ENCODE data around the gene COBL. TPM values are rescaled to one million over a fixed set of nuclear protein-coding genes. Genes with fewer than 3 reads are reported as not detected.
A peak's percentile ranks its signal among the peaks of the same experiment; 100 is the strongest.

The COBL gene
- total RNA-seq, 1 donor from 2014 or later = 6.3 TPM

- Mint-ChIP-seq H3K27me3 (ENCODE audit: insufficient read depth, low read depth) (peaks cover 3% of the 10 kb centered on the region), H3K4me1 (no peaks in the 10 kb centered on the region), H3K9me3 (no peaks in the 10 kb centered on the region), H3K4me3 (no peak overlapping the region), H3K36me3 (no peaks in the 10 kb centered on the region), H3K27ac (no peak overlapping the region)
- no peaks in the 10 kb centered on the region for H3K36me3 ChIP-seq
- peaks cover 11% of the 10 kb centered on the region for H3K4me1 ChIP-seq
- H3K79me2 ChIP-seq (ENCODE audit: low read depth) = peaks cover 12% of the 10 kb centered on the region
- H3K4me3 ChIP-seq = no peak overlapping the region
- no peak overlapping the region for H3K27ac ChIP-seq
- H3K9me3 ChIP-seq (ENCODE audit: low read depth) = no peaks in the 10 kb centered on the region
- TF ChIP-seq CTCF (IDR thresholded peaks at IDR 0.05) (no peak), EZH2 (IDR thresholded peaks at IDR 0.05) (no peak), EZH2phosphoT487 (IDR thresholded peaks at IDR 0.05) (no peak)
- H4K20me1 ChIP-seq (ENCODE audit: low read depth) = no peaks in the 10 kb centered on the region
- H3K27me3 ChIP-seq = no peaks in the 10 kb centered on the region
- H2AFZ ChIP-seq (replicated peaks) = no peak overlapping the region
- no peak for DNase-seq (ENCODE audit: low spot score)
- no peak overlapping the region for H3K9ac ChIP-seq
- no peak overlapping the region for H3K4me2 ChIP-seq
- no peaks in the 10 kb centered on the region for H3F3A ChIP-seq (ENCODE audit: low read depth)
Measured at GRCh38 chr7:51265066-51265907, 51.3 kb downstream of the COBL start.

GRCh38 chr7:51263631-51264484, 52.8 kb downstream of the COBL start:
- H3K9ac ChIP-seq = no peak overlapping the region
- H3K9me3 ChIP-seq (ENCODE audit: low read depth) = no peaks in the 10 kb centered on the region
- Mint-ChIP-seq H3K4me3 (no peak overlapping the region), H3K4me1 (no peaks in the 10 kb centered on the region), H3K9me3 (no peaks in the 10 kb centered on the region), H3K27ac (no peak overlapping the region), H3K36me3 (no peaks in the 10 kb centered on the region), H3K27me3 (ENCODE audit: insufficient read depth, low read depth) (peaks cover 3% of the 10 kb centered on the region)
- no peak overlapping the region for H3K27ac ChIP-seq
- no peaks in the 10 kb centered on the region for H3K4me1 ChIP-seq
- H3K79me2 ChIP-seq (ENCODE audit: low read depth) = no peaks in the 10 kb centered on the region
- H3K4me2 ChIP-seq = no peak overlapping the region
- no peak for DNase-seq (ENCODE audit: low spot score)
- no peaks in the 10 kb centered on the region for H3K36me3 ChIP-seq
- H3K4me3 ChIP-seq = no peak overlapping the region
- TF ChIP-seq EZH2 (IDR thresholded peaks at IDR 0.05) (no peak), EZH2phosphoT487 (IDR thresholded peaks at IDR 0.05) (no peak), CTCF (IDR thresholded peaks at IDR 0.05) (no peak)
- H2AFZ ChIP-seq (replicated peaks) = no peak overlapping the region
- H3K27me3 ChIP-seq = no peaks in the 10 kb centered on the region
- no peaks in the 10 kb centered on the region for H4K20me1 ChIP-seq (ENCODE audit: low read depth)
- no peaks in the 10 kb centered on the region for H3F3A ChIP-seq (ENCODE audit: low read depth)

GRCh38 chr7:51262796-51263531, 53.6 kb downstream of the COBL start:
- H3F3A ChIP-seq (ENCODE audit: low read depth) = no peaks in the 10 kb centered on the region
- Mint-ChIP-seq H3K9me3 (no peaks in the 10 kb centered on the region), H3K27ac (peak overlapping the region; percentile 60), H3K4me3 (no peak overlapping the region), H3K36me3 (no peaks in the 10 kb centered on the region), H3K27me3 (ENCODE audit: insufficient read depth, low read depth) (peaks cover 3% of the 10 kb centered on the region), H3K4me1 (no peaks in the 10 kb centered on the region)
- no peaks in the 10 kb centered on the region for H3K9me3 ChIP-seq (ENCODE audit: low read depth)
- H3K27me3 ChIP-seq = no peaks in the 10 kb centered on the region
- H3K9ac ChIP-seq = no peak overlapping the region
- no peak overlapping the region for H2AFZ ChIP-seq (replicated peaks)
- DNase-seq (ENCODE audit: low spot score) = no peak
- H3K4me2 ChIP-seq = no peak overlapping the region
- H3K79me2 ChIP-seq (ENCODE audit: low read depth) = peaks cover 4% of the 10 kb centered on the region
- no peak overlapping the region for H3K4me3 ChIP-seq
- H3K4me1 ChIP-seq = peaks cover 7% of the 10 kb centered on the region
- TF ChIP-seq CTCF (IDR thresholded peaks at IDR 0.05) (no peak), EZH2phosphoT487 (IDR thresholded peaks at IDR 0.05) (no peak), EZH2 (IDR thresholded peaks at IDR 0.05) (no peak)
- H3K36me3 ChIP-seq = no peaks in the 10 kb centered on the region
- H3K27ac ChIP-seq = no peak overlapping the region
- H4K20me1 ChIP-seq (ENCODE audit: low read depth) = no peaks in the 10 kb centered on the region
